GM18505 (cell line): Measurements from ENCODE around the gene DUSP22.
"Not testable (repeated sequence)": the region's sequence is repeated elsewhere in the genome, so short reads cannot be mapped to it uniquely, and the experiment has no call there.

Experiments
- ATAC-seq: cut with Tn5 transposase; IDR thresholded peaks from one replicate; pipeline ENCODE4 v1.9.1; 2021; ENCODE audit not compliant: unreplicated experiment
- POLR2A ChIP-seq: IDR thresholded peaks from 4 replicates; pipeline ENCODE4 v1.6.1; 2011; ENCODE audit warnings: borderline replicate concordance; ENCODE audit not compliant: insufficient read depth, insufficient read length; ENCODE audit errors: extremely low read depth

The DUSP22 gene

DNA sequence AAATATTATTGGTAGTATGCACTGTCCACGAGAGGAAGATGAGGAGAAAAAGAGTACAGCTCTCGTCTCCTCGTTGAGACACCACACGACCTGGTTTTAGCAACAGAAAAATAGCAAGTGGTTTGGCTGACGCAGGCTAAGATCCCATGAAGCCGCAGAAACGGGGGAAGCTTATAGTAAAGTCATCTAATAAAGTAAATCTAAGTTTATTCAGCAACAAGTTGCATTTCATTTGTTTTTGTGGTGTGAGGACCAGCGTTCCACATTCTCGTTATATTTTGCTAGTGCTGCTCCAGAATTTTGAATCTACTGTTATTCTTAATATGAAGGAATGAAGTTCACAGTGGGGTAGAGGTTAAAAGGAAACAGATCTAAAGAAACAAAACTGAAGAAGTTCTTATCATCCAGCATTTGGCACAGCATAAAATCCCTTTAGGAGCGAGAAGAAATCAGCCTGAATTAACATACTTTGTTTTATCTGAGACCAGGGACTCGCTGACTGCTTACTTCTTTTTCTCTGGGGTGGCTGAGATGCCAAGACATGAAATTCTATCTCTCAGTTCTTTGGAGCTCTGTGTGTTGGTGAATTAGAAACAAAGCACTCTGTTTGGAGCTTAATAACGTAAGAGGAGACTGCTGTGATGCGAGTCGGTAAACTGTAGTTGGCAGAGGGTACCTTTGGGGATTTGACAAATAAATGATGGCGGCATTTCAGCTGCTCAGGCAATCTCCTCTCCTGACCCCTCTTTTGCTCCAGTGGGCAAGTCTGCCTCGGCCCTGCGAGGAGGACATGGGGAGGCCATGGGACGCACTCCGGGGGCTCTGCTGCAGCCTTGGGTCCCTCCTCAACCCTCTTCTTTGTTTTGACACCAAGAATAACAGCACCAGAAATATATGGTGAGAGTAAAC is 74.4 kb downstream of the DUSP22 start:
- ATAC-seq = no peak
- TF ChIP-seq POLR2A = no peak

DNA sequence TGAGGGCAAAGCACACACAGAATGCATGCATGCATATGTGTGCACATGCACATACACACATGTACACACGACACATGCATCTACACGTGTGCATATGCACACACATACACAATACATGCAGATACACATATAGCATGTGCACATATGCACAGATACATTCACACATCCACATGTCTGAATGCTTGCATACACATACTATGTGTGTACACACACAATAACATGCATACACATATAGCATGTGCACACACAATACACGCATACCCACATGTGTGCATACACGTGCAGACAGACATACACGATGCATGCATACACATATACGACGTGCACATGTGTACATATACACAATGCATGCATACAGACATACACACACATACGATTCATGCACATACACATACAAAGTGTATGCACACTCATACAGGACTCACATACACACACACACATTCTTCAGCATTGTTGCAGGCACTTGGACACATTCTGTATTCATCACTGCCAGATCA is 75.1 kb downstream of the DUSP22 start:
- ATAC-seq = no peak
- TF ChIP-seq POLR2A = no peak

DNA sequence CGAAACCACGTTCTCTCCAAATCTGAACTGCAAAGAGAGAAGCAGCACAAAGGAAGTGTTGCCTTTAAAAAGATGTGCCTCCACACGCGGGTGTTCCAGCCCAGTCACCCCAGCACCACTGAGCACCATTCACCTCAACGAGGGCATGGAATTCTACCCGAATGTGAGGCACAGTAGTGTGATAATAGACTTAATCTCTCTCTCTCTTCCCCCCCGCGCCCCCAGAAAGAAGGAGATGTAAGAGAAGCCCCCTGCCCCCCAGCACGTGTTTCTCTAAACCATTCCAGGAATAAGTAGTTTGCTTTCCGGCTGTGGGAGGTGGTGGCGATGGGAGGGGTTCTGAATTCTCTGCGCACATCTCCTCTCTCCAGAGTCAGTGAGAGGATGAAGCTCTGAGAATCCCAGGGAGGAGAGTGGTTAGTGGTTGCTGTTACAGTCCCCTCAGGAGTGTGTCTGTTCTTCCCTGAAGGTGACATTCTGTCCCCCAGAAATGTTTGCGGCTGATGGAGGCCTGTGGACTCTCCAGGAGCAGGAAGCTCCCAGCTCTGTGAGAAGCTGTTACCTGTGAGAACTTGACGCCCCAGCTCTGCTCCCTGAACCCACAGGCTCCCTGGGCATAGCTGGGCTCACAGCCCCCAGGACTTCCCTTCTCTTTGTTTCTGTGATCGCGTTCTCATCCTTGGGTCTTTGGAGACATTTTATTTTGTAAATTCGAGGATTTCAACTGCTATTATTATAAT is 75.8 kb downstream of the DUSP22 start:
- no peak for TF ChIP-seq POLR2A
- no peak for ATAC-seq

DNA sequence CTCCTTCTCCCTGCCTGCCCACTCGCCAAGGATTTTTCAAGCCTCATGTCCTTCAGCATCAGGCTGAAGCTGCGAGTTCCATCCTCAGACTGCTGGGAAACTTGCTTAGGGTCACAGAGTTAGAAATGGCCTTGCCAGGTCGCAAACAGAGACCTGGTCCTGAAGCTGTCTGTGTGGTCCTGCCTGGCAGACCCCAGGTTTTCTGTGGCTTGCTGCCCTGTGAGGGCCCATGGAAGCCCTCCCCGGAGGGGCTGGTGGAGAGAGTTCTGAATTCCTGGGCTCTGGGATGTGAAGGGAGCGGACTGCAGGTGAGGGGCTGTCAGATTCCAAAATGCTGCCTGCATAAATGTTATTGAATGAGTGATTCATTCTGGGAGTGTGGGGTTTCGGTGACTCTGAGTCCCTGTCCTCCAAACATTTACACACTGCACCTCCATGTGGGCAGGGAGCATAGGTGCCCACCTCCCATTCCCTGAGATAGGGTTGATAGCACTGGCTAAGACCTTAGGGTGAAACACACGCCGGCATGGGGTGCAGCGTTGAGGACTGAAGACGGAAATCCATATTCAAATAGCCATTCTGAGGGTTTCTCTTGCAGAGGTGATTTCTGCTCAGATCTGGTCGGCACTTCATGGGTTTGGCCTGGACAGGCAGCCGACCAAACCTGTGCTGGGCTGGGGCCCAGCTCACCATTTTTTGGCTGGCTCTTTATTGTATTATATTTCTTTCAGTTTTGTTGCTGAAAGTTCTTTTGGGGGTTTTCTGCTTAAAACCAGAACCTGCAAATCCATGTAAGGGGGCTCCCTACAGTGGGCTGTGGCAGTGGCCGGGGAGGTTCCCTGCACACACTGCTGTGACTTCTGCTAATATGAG is 77.5 kb downstream of the DUSP22 start:
- no peak for TF ChIP-seq POLR2A
- no peak for ATAC-seq

DNA sequence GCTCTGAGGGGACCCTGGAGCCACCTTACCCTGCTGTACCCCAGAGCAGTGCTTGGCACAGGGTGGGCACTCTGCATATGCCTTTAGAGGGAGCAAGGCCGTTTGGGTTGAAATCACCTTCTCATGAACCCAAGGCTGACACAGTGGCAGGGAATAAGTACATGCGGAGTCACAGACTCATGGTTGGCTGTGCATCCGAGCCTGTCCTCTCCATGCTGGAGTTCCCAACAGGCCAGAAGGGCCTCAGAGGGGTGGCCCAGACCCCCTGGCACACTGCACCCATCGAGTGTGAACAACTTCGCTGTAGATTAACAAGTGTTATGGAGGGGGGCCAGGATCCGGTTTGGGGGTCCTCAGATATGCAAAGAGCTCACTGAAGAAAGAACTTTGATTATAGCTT is 78.3 kb downstream of the DUSP22 start:
- no peak for ATAC-seq
- TF ChIP-seq POLR2A = no peak

DNA sequence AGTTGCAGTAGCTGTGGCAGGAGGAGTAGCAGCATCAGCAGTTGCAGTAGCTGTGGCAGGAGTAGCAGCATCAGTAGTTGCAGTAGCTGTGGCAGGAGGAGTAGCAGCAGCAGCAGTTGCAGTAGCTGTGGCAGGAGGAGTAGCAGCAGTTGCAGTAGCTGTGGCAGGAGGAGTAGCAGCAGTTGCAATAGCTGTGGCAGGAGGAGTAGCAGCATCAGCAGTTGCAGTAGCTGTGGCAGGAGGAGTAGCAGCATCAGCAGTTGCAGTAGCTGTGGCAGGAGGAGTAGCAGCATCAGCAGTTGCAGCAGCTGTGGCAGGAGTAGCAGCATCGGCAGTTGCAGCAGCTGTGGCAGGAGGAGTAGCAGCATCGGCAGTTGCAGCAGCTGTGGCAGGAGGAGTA is 79.6 kb downstream of the DUSP22 start:
- not testable (repeated sequence) for ATAC-seq

DNA sequence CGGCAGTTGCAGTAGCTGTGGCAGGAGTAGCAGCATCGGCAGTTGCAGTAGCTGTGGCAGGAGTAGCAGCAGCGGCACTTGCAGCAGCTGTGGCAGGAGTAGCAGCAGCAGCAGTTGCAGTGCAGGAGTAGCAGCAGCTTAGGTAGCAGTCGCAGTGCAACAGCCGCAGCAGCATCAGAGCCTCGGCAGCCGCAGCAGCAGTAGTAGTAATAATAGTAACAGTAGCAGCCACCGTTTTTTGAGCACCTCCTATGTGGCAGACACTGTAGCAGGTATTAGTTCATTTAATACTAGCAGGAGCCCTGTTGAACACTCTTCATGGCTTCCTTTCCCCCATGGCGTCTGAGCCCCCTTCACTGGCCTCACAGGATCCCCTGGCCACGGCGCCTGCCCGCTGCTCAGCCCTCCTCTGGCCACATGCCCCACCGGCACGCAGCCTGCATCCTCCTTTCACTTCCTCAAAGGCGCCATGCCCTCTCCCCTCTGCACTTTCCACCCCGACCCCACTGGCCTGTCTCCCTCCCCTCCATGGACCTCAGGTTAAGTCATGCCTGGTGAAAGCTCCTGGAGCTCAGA is 80.1 kb downstream of the DUSP22 start:
- no peak for TF ChIP-seq POLR2A
- no peak for ATAC-seq

DNA sequence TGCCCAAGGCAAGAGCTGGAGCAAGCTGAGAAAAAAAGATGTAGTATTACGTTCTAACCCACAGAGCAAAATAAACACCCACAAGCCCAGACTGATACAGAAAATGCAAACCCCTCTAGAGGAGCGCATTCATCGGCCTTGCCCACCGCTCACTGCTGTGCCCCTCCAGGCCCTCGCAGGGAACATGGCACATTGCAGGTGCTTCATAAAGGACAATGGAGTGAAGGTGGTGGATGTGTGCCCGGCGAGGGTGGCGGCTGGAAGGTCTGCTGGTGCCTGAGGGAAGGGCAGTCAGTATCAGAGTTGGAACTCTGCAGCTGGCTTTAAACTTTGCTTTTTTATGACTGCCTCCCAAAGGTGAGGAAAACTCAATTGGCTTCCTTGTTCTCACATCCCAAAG is 80.7 kb downstream of the DUSP22 start:
- no peak for ATAC-seq
- no peak for TF ChIP-seq POLR2A

DNA sequence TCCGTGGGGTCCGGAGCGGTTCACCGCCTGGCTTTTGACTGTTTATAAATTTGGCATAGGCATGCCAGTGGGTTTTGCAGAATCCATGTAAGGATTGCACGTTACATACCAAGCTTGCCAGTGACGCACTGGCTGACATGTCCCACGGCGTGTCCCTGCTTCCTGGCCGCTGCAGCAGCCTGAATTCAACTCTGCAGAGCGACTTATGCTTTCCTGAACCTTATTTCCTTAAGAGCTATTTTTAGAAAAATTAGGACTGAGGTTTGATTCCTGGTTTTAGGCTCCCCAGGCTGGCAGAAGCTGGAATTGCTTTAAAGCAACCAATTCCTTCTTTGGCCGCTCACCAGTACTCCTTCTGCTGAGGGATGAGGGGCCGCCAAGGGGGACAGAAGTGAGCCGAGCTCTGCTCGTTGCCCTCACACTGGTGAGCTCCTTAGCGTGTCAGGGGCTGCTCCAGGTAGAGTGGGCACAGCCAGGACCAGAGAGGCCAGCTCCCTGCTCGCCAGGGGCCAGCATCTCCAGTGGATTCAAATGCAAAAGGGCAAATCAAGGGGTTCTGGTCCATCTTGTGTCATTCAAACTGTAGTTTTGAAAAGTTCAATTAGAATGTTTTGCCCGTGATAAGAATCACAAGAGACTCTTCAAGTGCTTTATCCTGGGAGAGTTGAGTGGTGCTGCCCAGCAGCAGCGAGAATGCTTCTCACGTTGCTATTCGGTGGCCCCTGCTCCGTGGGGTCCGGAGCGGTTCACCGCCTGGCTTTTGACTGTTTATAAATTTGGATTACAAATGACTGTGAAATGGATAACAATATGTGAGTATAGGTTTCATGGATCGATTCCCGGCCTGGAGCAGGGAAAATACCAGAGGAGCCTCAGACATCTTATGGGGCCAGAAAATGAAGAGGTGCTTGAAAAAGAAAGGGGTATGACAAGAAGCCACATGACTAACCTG is 81.8 kb downstream of the DUSP22 start:
- TF ChIP-seq POLR2A = no peak
- ATAC-seq = no peak

DNA sequence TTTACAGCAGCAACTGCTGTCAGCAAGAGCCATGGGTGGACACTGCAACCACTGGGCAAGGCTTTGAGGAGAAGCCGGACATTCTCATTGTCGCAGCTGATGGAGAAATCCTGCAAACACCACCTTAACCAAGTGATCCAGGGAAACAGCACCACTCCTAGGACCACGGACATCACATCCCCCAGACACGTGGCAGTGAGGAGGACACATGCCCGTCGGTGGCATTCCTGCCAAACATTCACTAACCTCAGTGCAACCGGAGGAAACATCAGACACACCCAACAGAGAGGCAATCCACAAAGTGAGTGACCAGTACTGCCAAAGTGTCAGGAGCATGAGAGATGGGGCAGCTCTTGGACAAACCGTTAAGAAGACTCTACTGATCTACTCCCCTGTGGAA is 82.7 kb downstream of the DUSP22 start:
- no peak for TF ChIP-seq POLR2A

DNA sequence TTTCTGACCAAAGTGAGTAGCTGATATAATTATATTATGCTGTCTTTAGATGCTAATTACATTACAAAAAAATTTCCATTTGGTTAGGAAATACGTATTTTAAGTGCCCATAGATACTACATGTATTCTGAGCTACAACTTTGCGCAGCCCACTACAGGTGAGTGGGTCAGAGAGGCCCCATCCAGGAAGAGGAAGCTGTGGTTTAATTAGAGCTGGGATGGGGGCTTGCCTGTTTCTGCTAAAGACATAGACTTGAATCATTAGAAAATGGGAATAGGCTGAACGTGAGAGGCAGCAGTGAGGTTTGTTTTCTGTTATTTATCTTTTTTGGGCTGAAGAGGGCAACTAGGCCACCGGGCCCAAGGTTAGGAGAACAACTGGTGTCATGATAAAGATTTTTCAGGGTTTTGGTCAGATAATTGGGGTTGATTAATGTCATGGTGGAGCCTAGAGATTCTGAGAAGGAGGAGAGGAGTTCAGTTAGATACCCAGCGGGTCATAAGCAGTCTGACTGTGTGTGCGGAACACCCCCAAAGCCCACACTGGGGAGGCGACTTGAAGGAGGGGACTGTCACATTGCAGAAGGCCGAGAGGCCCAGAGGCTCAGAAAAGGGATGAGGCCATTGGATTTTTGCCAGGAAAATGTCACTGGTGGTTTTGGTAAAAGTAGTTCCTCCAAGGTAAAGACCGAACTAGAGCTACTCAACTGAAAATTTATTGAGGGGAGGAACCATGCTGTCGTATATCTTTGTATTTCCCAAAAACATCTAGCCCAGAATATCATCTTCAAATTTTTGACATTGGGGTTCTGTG is 84.7 kb downstream of the DUSP22 start:
- ATAC-seq = no peak
- TF ChIP-seq POLR2A = no peak

More for the DNA sequence above, 82.7 kb downstream of the DUSP22 start:
- no peak for ATAC-seq

DNA sequence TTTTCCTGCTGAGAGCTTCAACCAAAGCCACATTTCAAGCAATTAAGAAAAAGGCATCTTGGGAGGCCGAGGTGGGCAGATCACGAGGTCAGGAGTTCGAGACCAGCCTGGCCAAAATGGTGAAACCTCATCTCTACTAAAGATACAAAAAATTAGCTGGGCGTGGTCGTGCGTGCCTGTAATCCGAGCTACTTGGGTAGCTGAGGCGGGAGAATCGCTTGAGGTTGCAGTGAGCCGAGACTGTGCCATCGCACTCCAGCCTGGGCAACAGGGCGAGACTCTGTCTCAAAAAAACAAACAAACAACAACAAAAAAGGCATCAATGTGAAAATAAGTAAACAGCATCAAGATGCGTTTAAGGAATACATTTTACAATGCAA is 85.3 kb downstream of the DUSP22 start:
- ATAC-seq = not testable (repeated sequence)
